ENCODE data around the gene TBC1D21.

- TF ChIP-seq POLR2AphosphoS5 (IDR thresholded peaks at IDR 0.05; ENCODE audit: low read depth, low read length) (no peak), TAF1 (IDR thresholded peaks at IDR 0.05; ENCODE audit: low read depth, low read length) (no peak), POLR2A (IDR thresholded peaks at IDR 0.05; ENCODE audit: low read depth, low read length) (no peak), SPI1 (IDR thresholded peaks at IDR 0.05; ENCODE audit: low read depth, low read length) (no peak), POU2F2 (IDR thresholded peaks at IDR 0.05; ENCODE audit: low read depth, low read length) (no peak), PAX5 (IDR thresholded peaks at IDR 0.05; ENCODE audit: insufficient read depth, low read length, severe bottlenecking) (no peak)
These were observed 4.0 kb upstream of the TBC1D21 start for GRCh38 chr15:73869216-73869995.
